GM21390 (cell line): ENCODE results near the gene KIRREL3.

Source experiments
- ATAC-seq: cut with Tn5 transposase; IDR thresholded peaks from one replicate; pipeline ENCODE4 v1.9.1; 2021; ENCODE audit not compliant: unreplicated experiment

KIRREL3 gene

DNA sequence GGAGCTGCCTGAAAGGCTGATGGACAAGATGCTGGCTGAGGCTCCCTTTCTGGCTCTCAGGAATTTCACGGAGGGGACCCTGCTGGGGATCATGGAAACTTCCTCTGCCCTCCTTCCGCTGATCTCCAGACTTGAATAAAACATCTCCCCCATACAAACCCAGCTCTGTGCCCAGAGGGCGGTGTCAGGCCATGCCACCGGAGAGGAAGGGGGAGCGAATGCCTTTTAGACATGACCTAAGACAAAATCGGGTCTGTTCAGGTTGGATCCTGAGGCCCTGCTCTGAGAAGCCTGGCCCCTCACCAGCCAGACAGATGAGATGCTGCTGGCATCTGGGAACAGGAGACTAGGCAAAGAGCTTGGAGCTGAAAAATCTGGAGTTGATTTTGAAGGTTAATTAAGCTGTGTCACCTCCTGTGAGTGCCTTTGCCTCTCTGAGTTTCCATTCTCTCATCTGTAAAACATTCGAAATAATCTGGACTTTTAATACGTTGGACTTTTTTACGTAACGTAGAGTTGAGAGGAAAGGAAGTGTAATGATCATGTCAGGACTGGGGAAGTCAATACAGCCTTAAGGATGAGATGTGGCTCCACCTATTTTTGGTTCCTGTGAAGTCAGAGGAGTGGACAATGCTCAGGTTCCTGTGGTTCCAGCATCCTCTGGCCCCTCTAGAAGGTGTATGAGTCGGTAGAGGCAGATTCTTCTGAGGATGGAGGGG, 481.4 kb downstream of the KIRREL3 start:
- ATAC-seq: no peak

DNA sequence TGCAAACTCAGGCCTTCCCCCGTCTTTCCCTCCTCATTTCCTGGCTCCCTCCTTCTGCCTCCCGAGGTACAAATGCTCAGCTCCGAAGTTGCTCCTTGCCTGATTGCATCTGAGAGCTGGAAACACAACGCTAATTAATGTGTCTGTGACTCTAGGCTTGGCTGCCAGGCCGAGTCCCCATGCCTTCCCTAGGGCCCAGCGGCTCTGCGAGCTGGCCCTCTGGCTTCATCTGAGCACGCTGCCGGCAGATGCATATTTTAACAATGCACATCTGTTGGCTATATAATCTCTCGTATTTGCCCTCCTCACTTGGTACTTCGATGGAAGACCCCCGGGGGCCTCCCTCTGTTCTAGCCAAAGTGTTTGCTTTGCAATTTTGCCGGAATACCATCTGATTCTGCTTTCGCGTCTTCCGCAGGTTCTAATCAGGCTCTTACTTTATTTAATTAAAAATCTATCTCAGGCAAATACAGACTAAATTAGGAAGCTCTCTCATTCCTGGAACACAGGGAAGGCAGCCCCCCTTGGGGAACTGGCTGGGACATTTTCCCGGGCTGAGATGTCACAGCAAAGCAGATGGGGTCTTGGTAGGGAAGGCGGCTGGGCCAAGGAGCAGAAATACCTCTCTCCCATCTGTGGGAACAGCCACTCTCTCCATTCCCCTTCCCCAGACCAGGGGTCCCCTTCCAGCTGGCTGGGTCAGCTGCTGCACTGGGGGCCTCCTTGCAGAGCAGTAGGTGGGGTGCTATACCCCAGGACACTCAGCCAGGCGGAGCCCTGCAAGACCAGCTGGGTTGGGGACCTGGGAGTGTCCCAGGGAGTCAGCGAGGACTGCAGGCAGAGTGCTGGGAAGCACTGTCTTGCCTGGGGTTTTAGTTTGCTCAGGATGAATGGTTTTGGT, 482.2 kb downstream of the KIRREL3 start:
- no peak for ATAC-seq

DNA sequence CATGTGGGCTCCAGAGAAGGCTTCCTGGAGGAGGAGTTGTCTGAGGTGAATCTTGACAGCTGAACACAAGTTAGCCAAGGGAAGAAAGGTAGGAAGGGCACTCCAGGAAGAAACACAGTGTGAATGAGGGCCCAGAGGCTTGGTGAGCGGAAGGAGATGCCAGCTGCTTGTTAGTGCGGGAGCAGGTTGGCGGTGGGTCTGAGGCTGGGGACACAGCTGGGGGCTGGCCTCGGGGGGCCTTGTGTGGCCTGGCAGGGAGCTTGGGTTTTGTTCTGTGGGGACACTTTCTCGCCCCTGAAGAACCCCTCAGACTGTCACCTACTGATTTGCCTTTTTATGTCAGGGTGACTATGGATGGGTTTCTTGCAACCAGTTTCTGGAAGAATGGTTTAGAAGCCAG, 485.1 kb downstream of the KIRREL3 start:
- ATAC-seq: no peak

DNA sequence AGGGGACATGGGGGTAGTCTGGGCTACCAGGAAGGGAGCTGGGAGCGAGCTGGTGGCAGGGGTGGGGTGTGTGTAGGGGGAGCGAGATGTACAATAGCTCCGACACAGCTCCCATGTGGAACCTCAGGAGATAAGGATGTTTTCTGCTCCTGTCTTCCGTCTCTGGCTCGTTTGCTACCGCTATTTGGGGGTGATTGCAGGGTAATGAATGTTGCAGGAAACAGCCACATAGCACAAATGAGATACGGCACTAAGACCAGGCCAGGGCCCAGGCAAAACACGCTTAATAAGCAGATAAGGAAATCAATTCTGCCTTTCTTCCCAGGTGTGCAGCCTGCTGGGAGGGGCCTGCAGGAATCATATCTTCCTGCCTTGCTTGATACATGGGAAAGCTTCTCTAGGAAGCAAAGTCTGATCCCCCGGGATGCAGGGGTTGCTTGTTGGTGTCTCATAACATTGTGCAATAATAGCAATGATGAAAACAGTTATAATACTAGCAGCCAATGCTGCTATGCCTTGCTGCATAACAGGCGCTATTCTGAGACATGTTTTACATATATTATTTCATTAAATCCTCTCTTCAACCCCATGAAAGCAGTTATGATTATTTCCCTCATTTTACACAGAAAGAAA, 486.4 kb downstream of the KIRREL3 start:
- no peak for ATAC-seq

DNA sequence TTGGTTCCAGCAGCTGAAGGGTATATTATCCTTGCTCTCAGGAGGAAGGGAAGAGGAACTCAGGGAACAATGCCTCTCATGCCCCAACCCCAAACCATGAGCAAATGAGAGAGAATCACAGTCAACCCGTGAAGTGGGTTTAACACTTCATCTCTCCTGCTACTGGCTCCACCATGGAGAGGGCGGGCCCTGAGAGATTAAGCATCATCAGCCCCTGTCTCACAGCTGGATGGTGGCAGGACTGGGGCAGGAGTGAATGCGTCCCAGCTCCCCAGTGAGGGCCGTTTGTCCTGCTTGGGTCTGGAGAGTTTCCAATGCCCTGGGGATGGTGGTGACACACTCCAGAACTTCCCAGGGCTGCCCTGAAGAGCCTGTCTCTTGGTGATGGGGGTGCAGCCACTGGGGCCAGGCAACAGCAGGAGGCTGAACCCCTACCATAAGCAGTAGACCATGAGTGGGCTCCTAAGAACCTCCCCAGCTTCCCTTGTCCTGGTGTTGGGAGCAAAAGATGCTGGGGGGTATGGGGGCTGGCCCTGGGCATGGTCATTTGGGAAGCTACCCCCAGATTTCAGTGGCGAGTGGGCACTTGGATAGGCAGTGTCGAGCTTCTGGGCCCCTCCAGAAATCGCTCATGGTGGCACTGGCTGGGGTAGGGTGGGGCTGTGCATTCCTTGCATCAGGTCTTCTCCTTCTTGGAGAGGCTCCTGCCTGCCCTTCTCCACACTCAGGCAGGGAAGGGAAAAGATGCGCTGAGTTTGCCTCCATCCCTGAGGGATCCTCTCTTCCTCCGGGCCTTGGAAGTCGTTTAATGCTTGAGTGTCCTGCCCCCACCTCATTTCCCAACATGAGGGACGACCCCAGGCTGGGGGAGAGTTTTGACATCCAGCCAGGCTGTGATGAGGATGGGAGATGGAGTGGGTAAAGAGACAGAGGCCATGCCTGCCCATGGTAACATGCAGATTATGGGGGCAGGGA, 487.5 kb downstream of the KIRREL3 start:
- ATAC-seq: no peak

DNA sequence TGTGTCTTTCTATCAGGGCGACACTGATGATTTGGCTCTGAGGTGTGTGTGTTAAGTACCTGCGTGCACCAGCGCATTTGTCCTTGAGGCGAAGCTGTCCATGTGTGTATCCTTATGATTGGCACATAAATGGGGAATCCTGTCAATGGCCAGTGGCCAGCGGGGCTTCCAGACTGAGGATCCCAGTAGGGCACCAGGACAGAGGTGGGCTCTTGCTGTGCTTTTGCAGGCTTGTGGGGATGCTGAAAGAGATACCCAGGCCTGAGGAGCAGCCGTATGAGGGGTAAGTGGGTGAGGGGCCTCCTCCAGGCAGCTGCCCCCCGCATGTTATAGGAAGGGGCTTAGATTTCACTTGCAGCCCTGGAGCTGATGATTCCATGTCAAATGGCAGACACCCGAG, 488.3 kb downstream of the KIRREL3 start:
- ATAC-seq: no peak

DNA sequence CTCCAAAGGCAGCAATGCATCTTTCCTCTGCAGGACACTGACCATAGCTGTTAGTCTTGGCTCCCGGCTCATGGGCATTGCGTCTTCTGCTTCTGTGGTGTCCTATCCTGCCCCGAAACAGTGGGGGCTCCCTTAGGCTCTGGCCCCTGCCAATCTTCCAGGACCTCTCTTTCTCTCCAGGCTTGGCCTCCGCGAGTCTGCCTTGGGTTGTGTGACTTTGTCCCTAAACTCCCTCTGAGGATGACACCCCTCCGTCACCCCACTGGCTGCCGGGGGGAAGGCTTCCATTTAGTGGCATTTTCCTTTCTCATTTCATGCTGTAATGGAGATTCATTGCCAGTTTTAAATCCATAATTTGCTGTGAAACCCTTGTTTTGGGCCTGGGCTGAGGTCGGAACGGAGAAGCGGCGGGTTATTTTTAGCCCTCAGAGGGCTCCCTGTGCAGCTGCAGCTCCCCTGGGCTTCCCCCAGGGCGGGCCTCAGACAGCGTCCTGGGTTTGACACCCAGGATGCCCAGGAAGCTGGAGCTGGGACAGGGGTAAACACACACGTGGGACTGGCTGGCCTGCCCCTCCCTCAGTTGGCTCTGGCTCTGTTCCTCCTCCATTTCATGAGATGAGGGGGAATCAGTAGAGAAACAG, 489.0 kb downstream of the KIRREL3 start:
- no peak for ATAC-seq

DNA sequence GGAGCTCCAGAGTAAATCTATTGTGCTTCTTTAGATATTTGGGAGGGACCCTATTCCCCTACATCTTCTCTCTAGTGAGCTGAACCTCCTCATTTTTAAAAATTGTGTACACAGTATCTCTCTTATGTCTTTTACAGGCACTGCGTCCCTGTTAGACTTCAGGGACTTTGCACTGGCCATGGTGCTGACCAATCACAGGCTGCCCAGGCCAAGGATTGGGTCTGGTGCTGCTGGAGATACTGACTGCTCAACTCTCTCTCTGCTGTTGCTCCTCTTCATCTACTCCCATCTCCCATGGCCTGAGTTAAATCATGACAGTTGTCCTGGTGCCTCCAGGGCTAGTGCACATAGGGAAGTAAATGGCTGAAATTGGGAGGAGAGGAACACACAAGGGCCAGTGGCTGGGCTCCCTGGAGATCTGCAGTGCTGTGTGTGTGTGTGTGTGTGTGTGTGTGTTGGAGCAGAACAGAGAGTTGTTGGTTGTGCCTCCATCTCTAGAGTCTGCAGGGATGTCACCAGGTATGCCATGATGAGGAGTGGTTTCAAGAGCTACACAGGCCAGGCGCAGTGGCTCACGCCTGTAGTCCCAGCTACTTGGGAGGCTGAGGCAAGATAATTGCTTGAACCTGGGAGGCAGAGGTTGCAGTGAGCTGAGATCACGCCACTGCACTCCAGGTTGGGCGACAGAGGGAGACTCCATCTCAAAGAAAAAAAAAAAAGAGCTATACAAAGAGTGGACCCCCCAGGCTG, 489.8 kb downstream of the KIRREL3 start:
- ATAC-seq: no peak

DNA sequence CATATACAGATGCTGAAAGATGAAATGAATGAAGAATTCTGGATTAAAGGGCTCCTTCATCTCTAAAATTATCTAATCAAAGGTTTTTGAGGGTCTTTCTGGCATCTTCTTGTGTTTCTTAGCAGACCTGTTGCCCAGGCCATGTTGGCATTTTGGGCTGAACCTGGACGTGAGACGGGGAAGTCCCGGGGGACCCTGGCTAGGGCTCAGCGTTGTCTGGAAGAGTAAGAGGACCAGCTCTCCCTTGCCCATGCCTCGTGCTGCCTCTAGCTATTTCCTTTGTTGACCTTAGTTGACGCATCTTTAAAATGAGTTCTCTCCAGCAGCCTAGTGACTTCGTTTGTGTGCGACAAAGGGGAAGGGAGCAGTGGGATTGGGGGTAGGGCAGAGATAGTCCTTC, 492.9 kb downstream of the KIRREL3 start:
- no peak for ATAC-seq

DNA sequence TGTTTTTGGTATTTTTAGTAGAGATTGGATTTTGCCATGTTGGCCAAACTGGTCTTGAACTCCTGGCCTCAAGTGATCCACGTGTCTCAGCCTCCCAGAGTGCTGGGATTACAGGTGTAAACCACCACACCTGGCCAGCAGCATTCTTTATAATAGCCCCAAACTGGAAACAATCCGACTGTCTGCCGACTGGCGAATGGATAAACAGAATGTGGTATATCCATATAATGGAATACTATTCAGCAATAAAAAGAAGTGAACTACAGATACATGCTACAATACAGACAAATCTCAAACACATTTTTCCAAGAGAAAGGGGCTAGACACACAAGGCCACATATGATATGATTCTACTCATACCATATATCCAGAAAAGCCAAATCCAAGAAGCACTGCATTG, 493.8 kb downstream of the KIRREL3 start:
- no peak for ATAC-seq

DNA sequence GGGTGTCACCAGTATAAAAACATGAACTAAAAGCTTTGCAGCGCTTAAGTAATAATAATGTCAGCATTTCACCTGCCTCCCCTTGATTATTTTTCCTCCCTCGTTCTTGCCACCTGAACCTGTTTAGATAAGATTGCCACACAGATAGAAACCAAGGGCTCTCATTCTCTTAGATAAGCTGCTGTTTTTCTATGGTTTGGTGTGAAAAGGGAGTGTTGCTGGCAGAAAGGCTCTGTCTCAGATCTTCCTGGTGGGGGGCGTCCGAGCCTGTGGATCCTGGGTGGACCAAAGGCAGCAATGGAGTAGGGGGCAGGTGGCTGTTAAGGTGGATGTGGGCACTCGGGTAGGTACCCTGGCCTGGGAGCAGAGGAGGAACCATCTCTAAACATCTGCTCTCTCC, 497.6 kb downstream of the KIRREL3 start:
- no peak for ATAC-seq

DNA sequence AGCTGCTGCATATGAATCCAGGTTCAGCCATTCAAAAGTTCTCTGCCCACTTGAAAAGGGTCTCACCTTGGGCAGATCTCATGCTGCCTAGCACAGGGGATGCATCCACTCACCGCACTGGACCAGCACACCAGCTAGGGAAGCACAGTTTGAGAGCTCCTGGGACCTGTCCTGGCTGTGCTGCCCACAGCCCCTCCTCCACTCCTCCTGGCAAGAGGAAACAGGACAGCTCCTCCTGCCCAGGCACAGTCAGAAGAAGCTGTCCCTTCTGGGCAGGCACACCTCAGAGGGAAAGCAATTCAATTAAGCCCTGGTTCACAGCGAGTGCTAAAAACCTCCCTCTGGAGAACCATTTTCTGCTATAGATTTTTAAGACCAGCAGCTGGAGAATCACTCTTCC, 498.4 kb downstream of the KIRREL3 start:
- ATAC-seq: no peak

DNA sequence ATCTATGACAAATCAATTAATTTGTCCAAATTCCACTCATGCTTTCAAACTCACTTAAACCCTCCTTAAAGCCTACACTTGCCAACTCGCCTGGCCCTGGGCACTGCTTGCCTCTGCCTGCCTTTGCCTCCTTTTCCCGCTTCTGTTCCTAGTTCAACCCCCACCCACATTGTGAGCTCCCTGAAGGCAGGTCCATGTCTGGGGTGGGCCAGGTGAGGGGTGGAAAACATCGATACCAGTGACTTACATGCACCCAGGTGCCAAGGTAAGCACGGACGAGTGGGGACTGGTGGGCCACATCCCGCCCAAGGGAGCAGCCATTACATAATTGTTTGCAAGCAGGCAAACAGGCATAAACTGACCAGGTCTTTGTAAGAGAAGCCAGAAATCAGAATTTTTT, 498.9 kb downstream of the KIRREL3 start:
- no peak for ATAC-seq

DNA sequence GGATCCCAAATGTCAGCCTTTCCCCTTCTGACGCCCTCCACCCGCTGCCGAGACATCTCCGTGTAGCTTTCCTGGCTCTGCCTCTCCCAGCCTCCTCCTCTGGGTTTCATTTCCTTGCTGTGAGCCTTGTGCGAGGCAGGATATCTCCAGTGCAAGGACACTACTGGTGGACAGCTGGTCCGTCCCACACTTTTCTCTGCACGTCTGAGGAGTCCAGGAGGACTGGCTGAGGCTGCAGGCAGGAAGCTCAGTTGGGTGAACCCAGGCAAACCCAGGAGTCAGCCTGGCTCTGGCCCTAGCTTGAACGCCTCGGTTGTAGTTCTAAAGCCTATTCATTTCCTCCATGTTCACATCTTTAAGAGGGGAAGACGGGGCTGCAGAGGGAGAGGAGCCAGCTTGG, 499.6 kb downstream of the KIRREL3 start:
- no peak for ATAC-seq

DNA sequence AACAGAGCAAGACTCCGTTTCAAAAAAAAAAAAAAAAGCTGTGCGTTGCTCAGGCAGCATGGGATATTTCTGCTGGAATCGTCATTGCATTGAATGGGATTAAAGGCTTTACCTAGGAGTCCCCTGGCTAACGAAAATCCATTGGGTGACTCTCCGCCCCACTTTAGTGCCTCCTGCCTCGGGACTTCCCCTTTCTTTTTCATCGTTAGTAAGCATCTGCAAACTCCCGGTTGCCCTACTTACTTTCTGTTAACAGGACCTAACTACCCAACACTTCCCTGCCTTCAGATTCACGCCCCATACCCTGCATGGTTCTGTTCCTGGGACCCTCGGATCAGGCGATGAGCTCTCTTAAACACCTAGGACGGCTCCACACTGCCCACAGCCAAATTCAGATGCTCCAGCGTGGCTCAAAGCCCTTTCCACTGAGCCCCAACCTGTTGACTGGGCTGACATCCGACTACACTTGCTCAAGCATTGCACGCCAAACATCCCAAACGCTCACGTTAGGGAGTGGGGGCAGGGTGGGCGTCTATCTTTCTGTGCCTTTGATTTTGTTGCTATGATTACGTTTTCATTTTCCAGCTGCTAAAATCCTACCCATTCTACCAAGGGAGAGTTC, 501.3 kb downstream of the KIRREL3 start:
- no peak for ATAC-seq

DNA sequence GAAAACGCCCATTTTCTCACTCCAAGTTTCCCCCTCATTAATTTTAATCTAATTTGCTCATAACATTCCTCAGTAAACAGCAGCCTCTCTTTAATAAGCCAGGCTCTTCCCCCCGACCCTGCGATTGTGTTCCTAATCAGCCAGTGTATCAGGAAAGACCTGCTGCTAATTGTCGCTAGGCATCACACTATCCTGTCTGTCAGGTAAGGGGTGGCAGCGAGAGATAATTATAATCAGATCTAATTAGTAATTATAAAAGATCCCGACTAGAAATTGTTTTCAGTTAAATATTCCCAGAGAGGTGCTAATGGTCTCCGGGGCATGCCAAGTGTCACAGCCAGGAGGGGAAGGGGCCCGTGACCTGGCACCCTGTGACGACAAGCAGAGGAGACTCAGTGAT, 502.3 kb downstream of the KIRREL3 start:
- no peak for ATAC-seq

DNA sequence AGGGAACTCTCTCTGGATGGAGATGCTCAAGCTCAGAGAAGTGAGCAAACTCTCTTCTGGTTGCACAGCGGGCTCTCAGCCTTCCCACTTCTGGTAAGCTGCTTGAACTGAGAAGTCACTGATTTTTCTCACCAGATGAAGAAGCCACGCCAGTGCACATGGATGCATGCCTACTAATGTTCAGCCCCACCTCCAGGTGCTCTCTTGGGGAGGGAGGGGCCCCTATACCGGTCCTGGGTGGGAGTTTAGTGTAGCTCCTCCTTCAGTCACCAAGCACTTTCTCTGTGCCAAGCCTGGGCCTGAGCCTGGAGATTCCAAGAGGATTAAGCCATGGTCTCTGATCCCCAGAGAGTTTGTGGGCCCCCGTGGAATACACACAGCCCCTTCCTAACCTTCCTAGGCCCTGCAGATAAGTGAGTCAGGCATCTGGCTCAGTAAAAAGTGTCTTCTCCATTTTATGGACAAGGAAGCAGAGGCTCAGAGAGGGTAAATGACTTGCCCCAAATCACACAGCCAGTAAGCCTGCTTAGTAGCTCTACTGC, 502.9 kb downstream of the KIRREL3 start:
- no peak for ATAC-seq

DNA sequence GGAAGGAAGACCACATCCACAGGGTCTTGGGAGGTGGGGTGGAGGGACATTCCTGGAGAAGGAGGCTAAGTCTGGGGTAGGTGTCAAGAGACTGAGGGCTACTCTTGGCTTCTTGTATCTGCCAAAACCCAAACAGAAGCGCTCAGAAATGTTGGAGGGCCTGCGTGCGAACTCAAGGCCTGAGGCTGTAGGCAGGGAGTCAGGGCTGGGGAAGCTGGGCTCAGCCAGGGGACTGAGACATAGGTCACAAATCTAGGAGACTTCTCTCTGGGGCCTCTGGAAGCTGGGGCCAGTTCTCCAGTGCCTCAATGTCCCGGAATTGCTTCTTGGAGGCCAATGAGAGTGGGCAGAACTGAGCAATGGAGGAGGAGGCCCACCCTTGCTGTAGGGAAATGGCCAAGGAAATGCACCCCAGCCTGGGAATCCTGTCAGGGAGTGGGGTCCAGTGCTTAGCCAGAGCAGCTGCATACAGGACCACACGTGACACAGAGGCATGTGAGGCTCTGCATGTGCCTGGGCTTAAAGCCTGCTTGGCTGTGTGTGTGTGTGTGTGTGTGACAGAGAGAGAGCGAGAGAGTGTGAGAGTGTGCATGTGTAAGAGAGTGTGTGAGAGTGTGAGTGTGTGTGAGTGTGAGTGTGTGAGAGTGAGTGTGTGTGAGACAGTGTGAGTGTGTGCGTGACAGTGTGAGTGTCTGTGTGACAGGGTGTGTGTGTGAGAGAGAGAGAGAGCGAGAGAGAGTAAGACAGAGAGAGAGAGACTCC, 503.8 kb downstream of the KIRREL3 start:
- ATAC-seq: no peak
